ENCODE data around the gene PNPT1. TPM values are rescaled to one million over a fixed set of nuclear protein-coding genes. Genes with fewer than 3 reads are reported as not detected.

PNPT1 gene
- total RNA-seq, 2 donors from 2014 or later: 8.9 to 24.6 TPM

GRCh38 chr2:55617175-55618024, 76.2 kb downstream of the PNPT1 start, which contains the start of gene PPP4R3B:
Gene PPP4R3B (minus strand): TSS chr2:55617622. CDS start chr2:55617285, 337 bp downstream.
- no peaks in the 10 kb centered on the region for H3K27me3 ChIP-seq (replicated peaks; ENCODE audit: insufficient read depth)
- ATAC-seq (ENCODE audit: insufficient number of reproducible peaks, low FRiP score, low read depth) (peak; percentile 95), DNase-seq (ENCODE audit: low spot score) (peak; percentile 96)
- peak within 1 kb of the TSS; percentile 91 to 98 for H3K27ac ChIP-seq
- H3K4me3 ChIP-seq: peak within 1 kb of the TSS; percentile 93
- H3K4me1 ChIP-seq (ENCODE audit: control insufficient read depth in 1 of 2, low read depth in 2 of 2): peaks cover 24 to 51% of the 10 kb centered on the region in 2 donors
- TF ChIP-seq CTCF (IDR thresholded peaks at IDR 0.05): peak; percentile 62
- no peaks in the 10 kb centered on the region for H3K9me3 ChIP-seq
- peaks cover 3% of the 10 kb centered on the region for H3K36me3 ChIP-seq

- peaks cover 24 to 43% of the 10 kb centered on the region in 2 donors for H3K4me1 ChIP-seq (ENCODE audit: control insufficient read depth in 1 of 2, low read depth in 2 of 2)
- peaks cover 3% of the 10 kb centered on the region for H3K36me3 ChIP-seq
- TF ChIP-seq CTCF (IDR thresholded peaks at IDR 0.05): no peak
- ATAC-seq (ENCODE audit: insufficient number of reproducible peaks, low FRiP score, low read depth): no peak
- no peaks in the 10 kb centered on the region for H3K27me3 ChIP-seq (replicated peaks; ENCODE audit: insufficient read depth)
- H3K9me3 ChIP-seq: no peaks in the 10 kb centered on the region
- H3K27ac ChIP-seq: peak overlapping the region; percentile 91 to 98
- no peak for DNase-seq (ENCODE audit: low spot score)
- H3K4me3 ChIP-seq: peak overlapping the region; percentile 93
Observed at GRCh38 chr2:55616551-55617174, 77.0 kb downstream of the PNPT1 start.

- Histone ChIP-seq H3K36me3 (peaks cover 10% of the 10 kb centered on the region), H3K9me3 (no peaks in the 10 kb centered on the region), H3K4me1 (ENCODE audit: control insufficient read depth in 1 of 2, low read depth in 2 of 2) (peaks cover 11 to 23% of the 10 kb centered on the region in 2 donors), H3K27me3 (replicated peaks; ENCODE audit: insufficient read depth) (no peaks in the 10 kb centered on the region), H3K4me3 (no peak overlapping the region), H3K27ac (no peak overlapping the region)
- ATAC-seq (ENCODE audit: insufficient number of reproducible peaks, low FRiP score, low read depth) (no peak), DNase-seq (ENCODE audit: low spot score) (no peak)
- no peak for TF ChIP-seq CTCF (IDR thresholded peaks at IDR 0.05)
Observed at GRCh38 chr2:55611997-55612396, 81.6 kb downstream of the PNPT1 start.

DNA sequence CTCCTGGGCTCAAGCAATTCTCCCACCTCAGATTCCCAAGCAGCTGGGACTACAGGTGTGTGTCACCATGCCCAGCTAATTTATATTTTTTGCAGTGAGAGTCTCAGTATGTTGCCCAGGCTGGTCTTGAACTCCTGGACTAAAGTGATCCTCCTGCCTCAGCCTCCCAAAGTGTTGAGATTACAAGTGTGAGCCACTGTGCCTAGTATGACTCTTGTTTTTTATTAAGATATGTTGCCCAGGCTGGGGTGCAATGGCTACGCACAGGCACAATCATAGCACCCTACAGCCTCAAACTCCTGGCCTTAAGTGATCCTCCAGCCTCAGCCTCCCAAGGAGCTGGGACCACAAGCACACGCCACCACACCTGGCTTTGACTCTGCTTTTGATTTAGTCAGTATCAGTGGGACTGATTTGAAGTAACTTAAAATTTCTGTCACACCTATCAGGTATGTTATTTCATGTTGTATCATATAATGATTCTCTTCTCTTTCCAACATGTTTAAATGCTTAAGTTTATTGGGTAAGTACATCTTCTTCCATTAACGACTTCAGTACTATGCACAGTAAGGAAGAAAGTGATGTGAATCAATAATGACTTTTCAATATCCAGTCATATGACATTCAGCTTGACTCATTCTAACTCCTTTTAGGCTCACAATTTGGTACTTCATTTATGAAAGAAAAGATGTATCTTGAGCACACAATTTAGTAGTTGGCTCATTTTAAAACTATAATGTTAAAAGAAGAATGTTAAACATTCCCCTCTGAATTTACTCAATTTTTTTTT, 82.5 kb downstream of the PNPT1 start:
- Histone ChIP-seq H3K27me3 (replicated peaks; ENCODE audit: insufficient read depth) (no peaks in the 10 kb centered on the region), H3K36me3 (peaks cover 10% of the 10 kb centered on the region), H3K9me3 (no peaks in the 10 kb centered on the region), H3K4me3 (no peak overlapping the region), H3K4me1 (ENCODE audit: control insufficient read depth in 1 of 2, low read depth in 2 of 2) (peaks cover 11 to 20% of the 10 kb centered on the region in 2 donors), H3K27ac (no peak overlapping the region)
- ATAC-seq (ENCODE audit: insufficient number of reproducible peaks, low FRiP score, low read depth) (no peak), DNase-seq (ENCODE audit: low spot score) (no peak)
- TF ChIP-seq CTCF (IDR thresholded peaks at IDR 0.05): no peak
